CD14-positive monocyte (primary cell): Measurements from ENCODE around the gene TMF1. TPM values are rescaled to one million over a fixed set of nuclear protein-coding genes. Genes with fewer than 3 reads are reported as not detected.

Experiments used
- DNase-seq, 3 donors: peaks; one replicate each; pipeline ENCODE4 v3.0.0-alpha.2; 2011 to 2022
- H2AFZ ChIP-seq: 2 replicates; pipeline ENCODE4 v1.6.0; 2012; ENCODE audit warnings: mild to moderate bottlenecking, low read depth, low read length, inconsistent platforms; ENCODE audit not compliant: insufficient read depth, poor library complexity, severe bottlenecking
- H3K27ac ChIP-seq, 2 donors: 1 replicate in 1 of 2; 2 replicates in 1 of 2; pipeline ENCODE4 v1.5.1; 2012 to 2013; ENCODE audit warnings: low read length in 2 of 2, control low read depth in 1 of 2, inconsistent platforms in 1 of 2, low read depth in 1 of 2, mild to moderate bottlenecking in 1 of 2
- H3K27me3 ChIP-seq, 2 donors: one replicate each; pipeline versions ENCODE4 v1.6.0 to v1.6.1; 2011 to 2013; ENCODE audit warnings: low read length in 2 of 2; ENCODE audit not compliant: control insufficient read depth in 2 of 2, insufficient read depth in 2 of 2
- H3K36me3 ChIP-seq, 2 donors: replicated peaks in 1 of 2; 1 replicate in 1 of 2; 2 replicates in 1 of 2; pipeline versions ENCODE4 v1.5.1 to v1.6.1; 2012 to 2013; ENCODE audit warnings: low read length in 2 of 2, control low read depth in 1 of 2, inconsistent platforms in 1 of 2, mild to moderate bottlenecking in 1 of 2; ENCODE audit not compliant: insufficient read depth in 2 of 2, control insufficient read depth in 1 of 2
- H3K4me1 ChIP-seq, 2 donors: 1 replicate in 1 of 2; 2 replicates in 1 of 2; pipeline versions ENCODE4 v1.5.1 to v1.6.1; 2012 to 2013; ENCODE audit warnings: low read length in 2 of 2, control low read depth in 1 of 2, inconsistent platforms in 1 of 2, mild to moderate bottlenecking in 1 of 2, moderate library complexity in 1 of 2; ENCODE audit not compliant: insufficient read depth in 2 of 2, control insufficient read depth in 1 of 2
- H3K4me2 ChIP-seq: replicated peaks from 2 replicates; pipeline ENCODE3; 2012; ENCODE audit warnings: low read length, moderate library complexity, mild to moderate bottlenecking; ENCODE audit not compliant: poor library complexity, severe bottlenecking; ENCODE audit errors: extremely low read depth
- H3K4me3 ChIP-seq, 3 experiments: fragments of 200-600 bp in 1 of 3; sonication (generic) in 1 of 3; replicated peaks in 1 of 3; 1 replicate in 2 of 3; 2 replicates in 1 of 3; pipeline ENCODE4 v1.5.1; 2011 to 2013; ENCODE audit warnings: low read length in 3 of 3, mild to moderate bottlenecking in 3 of 3, control low read depth in 2 of 3, low read depth in 2 of 3, inconsistent platforms in 1 of 3, moderate library complexity in 1 of 3
- H3K79me2 ChIP-seq: 2 replicates; pipeline ENCODE4 v1.6.0; 2012; ENCODE audit warnings: mild to moderate bottlenecking, control low read depth, inconsistent platforms, low read length, moderate library complexity; ENCODE audit not compliant: insufficient read depth
- H3K9ac ChIP-seq: 2 replicates; pipeline ENCODE4 v1.6.0; 2017; ENCODE audit warnings: low read length, mild to moderate bottlenecking; ENCODE audit not compliant: insufficient read depth, poor library complexity, severe bottlenecking
- H3K9me3 ChIP-seq, 2 donors: replicated peaks in 1 of 2; 1 replicate in 1 of 2; 2 replicates in 1 of 2; pipeline versions ENCODE4 v1.5.1 to v1.6.1; 2012 to 2013; ENCODE audit warnings: low read length in 2 of 2, control low read depth in 1 of 2; ENCODE audit not compliant: control insufficient read depth in 1 of 2, insufficient read depth in 1 of 2
- H4K20me1 ChIP-seq: 2 replicates; pipeline ENCODE4 v1.6.0; 2012; ENCODE audit warnings: mild to moderate bottlenecking, low read length, control low read depth, moderate library complexity; ENCODE audit not compliant: insufficient read depth
- H3K27ac Mint-ChIP-seq, 7 donors: one replicate each; pipeline ENCODE4 v1.8.0; 2020; ENCODE audit warnings: mild to moderate bottlenecking in 7 of 7, mixed read lengths in 7 of 7, moderate library complexity in 6 of 7, inconsistent platforms in 2 of 7
- H3K27me3 Mint-ChIP-seq, 3 donors: one replicate each; pipeline ENCODE4 v1.8.0; 2021 to 2022; ENCODE audit warnings: low read depth in 3 of 3, mild to moderate bottlenecking in 3 of 3, mixed read lengths in 3 of 3, moderate library complexity in 3 of 3, inconsistent platforms in 1 of 3
- H3K36me3 Mint-ChIP-seq, 2 donors: one replicate each; pipeline ENCODE4 v1.8.0; 2020; ENCODE audit warnings: mixed read lengths in 2 of 2, inconsistent platforms in 1 of 2, mild to moderate bottlenecking in 1 of 2
- H3K4me1 Mint-ChIP-seq: one replicate; pipeline ENCODE4 v1.8.0; 2020; ENCODE audit warnings: mild to moderate bottlenecking, mixed read lengths
- H3K4me3 Mint-ChIP-seq, 2 donors: one replicate each; pipeline ENCODE4 v1.8.0; 2020; ENCODE audit warnings: mild to moderate bottlenecking in 2 of 2, mixed read lengths in 2 of 2, moderate library complexity in 1 of 2
- H3K9me3 Mint-ChIP-seq, 7 donors: one replicate each; pipeline ENCODE4 v1.8.0; 2020 to 2022; ENCODE audit warnings: mixed read lengths in 7 of 7, mild to moderate bottlenecking in 6 of 7, moderate library complexity in 6 of 7, inconsistent platforms in 2 of 7
- CTCF ChIP-seq: fragments of 200-600 bp; IDR thresholded peaks from one replicate; pipeline ENCODE4 v1.8.0; 2022; ENCODE audit warnings: antibody characterized with exemption, mild to moderate bottlenecking
- WGBS: methylation state at CpG from one replicate; pipeline ENCODE4 v1.1.5; 2013; ENCODE audit warnings: missing lambda C conversion rate; ENCODE audit not compliant: insufficient coverage; 5-methylcytosine and 5-hydroxymethylcytosine counted together
- intact Hi-C, 2 donors: fragments of 100-400 bp; cut with micrococcal nuclease; formaldehyde crosslinking; loops; one replicate each; pipeline versions ENCODE4 v1.15.0 to v1.15.1; 2023
- polyA plus RNA-seq, 3 donors: library from polyadenylated mRNA; depleted of rRNA in 1 of 3; unstranded in 2 of 3; stranded (reverse) in 1 of 3; fragments of 300-500 nt in 2 of 3; fragments of >200 nt in 1 of 3; fragmentation: Illumina TruSeq in 2 of 3; gene quantifications; 1 replicate in 2 of 3; 2 replicates in 1 of 3; pipeline ENCODE4 v1.2.3, GENCODE V29; 2012 to 2021

TMF1 gene
- polyA plus RNA-seq, 3 donors: 6.4 to 25.6 (median 23.1) TPM

GRCh38 chr3:68999158-68999557 lies 53.0 kb downstream of the TMF1 start:
- TF ChIP-seq CTCF: no peak
- no peaks in the 10 kb centered on the region for H3K4me1 Mint-ChIP-seq
- DNase-seq: no peak
- intact Hi-C loops: no loop called here
- Histone ChIP-seq H3K27me3 (no peaks in the 10 kb centered on the region), H3K4me2 (no peak overlapping the region), H3K79me2 (no peaks in the 10 kb centered on the region), H3K4me1 (no peaks in the 10 kb centered on the region), H3K9me3 (no peaks in the 10 kb centered on the region), H4K20me1 (no peaks in the 10 kb centered on the region), H3K4me3 (no peak overlapping the region), H3K27ac (no peak overlapping the region), H3K9ac (no peak overlapping the region), H3K36me3 (peaks cover 17 to 48% of the 10 kb centered on the region in 2 donors), H2AFZ (no peak overlapping the region)
- no peak overlapping the region for H3K4me3 Mint-ChIP-seq
- H3K36me3 Mint-ChIP-seq: peaks cover 48 to 54% of the 10 kb centered on the region in 2 donors
- H3K27me3 Mint-ChIP-seq: peaks cover 0 to 2% (median 1%) of the 10 kb centered on the region in 3 donors
- peaks cover 0 to 1% (median 0%) of the 10 kb centered on the region in 7 donors for H3K9me3 Mint-ChIP-seq
- no peak overlapping the region for H3K27ac Mint-ChIP-seq

DNA sequence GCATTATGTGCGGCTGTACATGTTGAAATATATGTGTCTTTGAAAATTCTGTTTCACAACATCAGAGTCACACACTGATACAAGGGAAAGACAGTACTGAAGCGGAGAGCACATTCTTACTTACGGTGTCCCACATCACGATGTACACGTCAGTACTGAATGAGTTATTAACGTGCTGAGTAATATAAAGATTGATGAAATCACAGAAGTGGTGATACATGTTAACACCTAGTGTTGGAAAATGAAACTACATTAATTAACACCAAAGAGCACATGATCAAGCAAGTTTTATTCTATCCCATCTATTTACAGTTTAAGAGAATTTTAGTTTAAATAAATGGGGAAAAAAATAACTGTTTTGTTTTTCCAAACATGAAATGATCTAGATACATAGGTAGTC lies 54.2 kb downstream of the TMF1 start:
- DNase-seq: no peak
- no CpG with 5 or more reads among the region's 6 CpGs for WGBS
- H3K27me3 Mint-ChIP-seq: peaks cover 0 to 2% (median under 1%) of the 10 kb centered on the region in 3 donors
- H3K27me3 ChIP-seq: no peaks in the 10 kb centered on the region
- H3K27ac ChIP-seq: no peak overlapping the region
- peaks cover 17 to 37% of the 10 kb centered on the region in 2 donors for H3K36me3 ChIP-seq
- intact Hi-C loops: no loop called here
- no peaks in the 10 kb centered on the region for H3K4me1 Mint-ChIP-seq
- no peak overlapping the region for H2AFZ ChIP-seq
- no peak overlapping the region for H3K4me2 ChIP-seq
- no peaks in the 10 kb centered on the region for H3K79me2 ChIP-seq
- no peak overlapping the region for H3K4me3 Mint-ChIP-seq
- no peaks in the 10 kb centered on the region for H3K4me1 ChIP-seq
- peaks cover 0 to 3% (median 1%) of the 10 kb centered on the region in 7 donors for H3K9me3 Mint-ChIP-seq
- no peak overlapping the region for H3K27ac Mint-ChIP-seq
- peaks cover 50 to 58% of the 10 kb centered on the region in 2 donors for H3K36me3 Mint-ChIP-seq
- TF ChIP-seq CTCF: peak; percentile 50
- no peak overlapping the region for H3K9ac ChIP-seq
- H4K20me1 ChIP-seq: no peaks in the 10 kb centered on the region
- no peak overlapping the region for H3K4me3 ChIP-seq
- H3K9me3 ChIP-seq: no peaks in the 10 kb centered on the region
